Astrocyte (in vitro differentiated cells and primary cell): Measurements from ENCODE around the gene RNF7. TPM values are rescaled to one million over a fixed set of nuclear protein-coding genes. Genes with fewer than 3 reads are reported as not detected.

Experiments used
- DNase-seq: peaks from one replicate; pipeline ENCODE4 v3.0.0-alpha.2; 2010; ENCODE audit warnings: low read depth
- FAIRE-seq: peaks from 2 replicates; lab custom pipeline; 2011; peaks lifted over from hg19 to GRCh38; lab: Jason Lieb, UNC
- H2AFZ ChIP-seq: 2 replicates; pipeline ENCODE4 v1.6.0; 2012; ENCODE audit warnings: low read depth, low read length, inconsistent platforms
- H3K27ac ChIP-seq: 2 replicates; pipeline ENCODE4 v1.5.1; 2011; ENCODE audit warnings: low read depth, low read length, inconsistent platforms
- H3K27me3 ChIP-seq: 2 replicates; pipeline ENCODE4 v1.6.0; 2011; ENCODE audit warnings: low read length, inconsistent platforms; ENCODE audit not compliant: insufficient read depth
- H3K36me3 ChIP-seq: 2 replicates; pipeline ENCODE4 v1.5.1; 2011; ENCODE audit warnings: low read length, inconsistent platforms; ENCODE audit not compliant: insufficient read depth
- H3K4me1 ChIP-seq: 2 replicates; pipeline ENCODE4 v1.5.1; 2011; ENCODE audit warnings: low read length, inconsistent platforms; ENCODE audit not compliant: insufficient read depth
- H3K4me2 ChIP-seq: 2 replicates; pipeline ENCODE4 v1.6.0; 2012; ENCODE audit warnings: low read length, inconsistent platforms
- H3K4me3 ChIP-seq: 2 replicates; pipeline ENCODE4 v1.5.1; 2011; ENCODE audit warnings: low read depth, mild to moderate bottlenecking, low read length, inconsistent platforms; ENCODE audit not compliant: insufficient read depth
- H3K79me2 ChIP-seq: 2 replicates; pipeline ENCODE4 v1.6.0; 2012; ENCODE audit warnings: mild to moderate bottlenecking, low read length, inconsistent platforms; ENCODE audit not compliant: insufficient read depth
- H3K9ac ChIP-seq: 2 replicates; pipeline ENCODE4 v1.6.0; 2012; ENCODE audit warnings: mild to moderate bottlenecking, low read length, inconsistent platforms
- H3K9me3 ChIP-seq: 2 replicates; pipeline ENCODE4 v1.5.1; 2012; ENCODE audit warnings: low read depth, mild to moderate bottlenecking, low read length, inconsistent platforms; ENCODE audit not compliant: insufficient read depth
- H4K20me1 ChIP-seq: 2 replicates; pipeline ENCODE4 v1.6.0; 2012; ENCODE audit warnings: low read length, inconsistent platforms; ENCODE audit not compliant: insufficient read depth
- H3K27ac Mint-ChIP-seq: one replicate; pipeline ENCODE4 v1.8.0; 2021; ENCODE audit warnings: mild to moderate bottlenecking, mixed read lengths; ENCODE audit not compliant: unreplicated experiment
- H3K27me3 Mint-ChIP-seq: one replicate; pipeline ENCODE4 v1.8.0; 2021; ENCODE audit warnings: low read depth, mixed read lengths; ENCODE audit not compliant: unreplicated experiment
- H3K36me3 Mint-ChIP-seq: one replicate; pipeline ENCODE4 v1.8.0; 2021; ENCODE audit warnings: low read depth, mixed read lengths; ENCODE audit not compliant: unreplicated experiment
- H3K4me1 Mint-ChIP-seq: one replicate; pipeline ENCODE4 v1.8.0; 2021; ENCODE audit warnings: low read depth, mixed read lengths; ENCODE audit not compliant: unreplicated experiment
- H3K4me3 Mint-ChIP-seq: one replicate; pipeline ENCODE4 v1.8.0; 2021; ENCODE audit warnings: mild to moderate bottlenecking, moderate library complexity, mixed read lengths; ENCODE audit not compliant: unreplicated experiment
- H3K9me3 Mint-ChIP-seq: one replicate; pipeline ENCODE4 v1.8.0; 2021; ENCODE audit warnings: mild to moderate bottlenecking, mixed read lengths; ENCODE audit not compliant: unreplicated experiment
- EZH2 ChIP-seq: IDR thresholded peaks from 2 replicates; pipeline ENCODE4 v1.6.1; 2012; ENCODE audit warnings: mild to moderate bottlenecking, low read length, inconsistent platforms; ENCODE audit not compliant: insufficient read depth
- total RNA-seq: library from RNA; stranded (reverse); gene quantifications from 2 replicates; pipeline ENCODE4 v1.2.1, GENCODE V29; 2021
- TF ChIP-seq, protein P1 (sequence below): IDR thresholded peaks from 2 replicates; pipeline ENCODE4 v1.5.1; 2011; ENCODE audit warnings: low read depth, mild to moderate bottlenecking, inconsistent platforms, low read length, moderate library complexity; ENCODE audit not compliant: insufficient read depth

RNF7 gene
- total RNA-seq, 1 donor from 2014 or later: 168 TPM

DNA sequence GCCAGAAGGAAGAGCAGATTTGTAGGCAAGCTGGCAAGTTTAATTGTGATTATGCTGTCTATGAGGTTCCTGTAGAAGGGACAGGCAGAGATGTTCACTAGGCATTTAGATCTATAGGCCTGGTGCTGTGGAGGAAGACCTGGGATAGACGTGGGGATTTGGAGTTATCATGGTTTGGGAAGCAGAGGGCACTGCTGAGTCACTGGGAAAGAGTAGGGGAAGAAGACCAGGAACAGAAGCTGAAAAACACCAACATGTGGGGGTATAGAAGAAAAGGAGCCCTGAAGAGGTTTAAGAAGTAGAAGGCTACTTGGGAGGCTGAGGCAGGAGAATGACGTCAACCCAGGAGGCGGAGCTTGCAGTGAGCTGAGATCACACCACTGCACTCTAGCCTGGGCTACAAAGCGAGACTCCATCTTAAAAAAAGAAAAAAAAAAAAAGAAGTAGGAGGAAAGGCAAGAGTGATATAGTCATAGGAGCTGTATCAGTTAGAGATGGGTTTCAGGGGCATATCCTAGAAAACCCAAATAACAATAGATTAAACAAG is 44.4 kb downstream of the RNF7 start:
- Histone ChIP-seq H4K20me1 (no peaks in the 10 kb centered on the region), H3K4me1 (no peaks in the 10 kb centered on the region), H3K9ac (no peak overlapping the region), H3K36me3 (no peaks in the 10 kb centered on the region), H3K4me3 (no peak overlapping the region), H3K9me3 (no peaks in the 10 kb centered on the region), H3K4me2 (no peak overlapping the region), H3K27me3 (no peaks in the 10 kb centered on the region), H2AFZ (no peak overlapping the region), H3K27ac (no peak overlapping the region), H3K79me2 (no peaks in the 10 kb centered on the region)
- H3K4me1 Mint-ChIP-seq: no peaks in the 10 kb centered on the region
- no peak overlapping the region for H3K27ac Mint-ChIP-seq
- H3K27me3 Mint-ChIP-seq: peaks cover 8% of the 10 kb centered on the region
- H3K9me3 Mint-ChIP-seq: no peaks in the 10 kb centered on the region
- FAIRE-seq: peak; percentile 37
- H3K4me3 Mint-ChIP-seq: no peak overlapping the region
- no peak for DNase-seq
- no peak for TF ChIP-seq EZH2
- TF ChIP-seq, protein P1, sequence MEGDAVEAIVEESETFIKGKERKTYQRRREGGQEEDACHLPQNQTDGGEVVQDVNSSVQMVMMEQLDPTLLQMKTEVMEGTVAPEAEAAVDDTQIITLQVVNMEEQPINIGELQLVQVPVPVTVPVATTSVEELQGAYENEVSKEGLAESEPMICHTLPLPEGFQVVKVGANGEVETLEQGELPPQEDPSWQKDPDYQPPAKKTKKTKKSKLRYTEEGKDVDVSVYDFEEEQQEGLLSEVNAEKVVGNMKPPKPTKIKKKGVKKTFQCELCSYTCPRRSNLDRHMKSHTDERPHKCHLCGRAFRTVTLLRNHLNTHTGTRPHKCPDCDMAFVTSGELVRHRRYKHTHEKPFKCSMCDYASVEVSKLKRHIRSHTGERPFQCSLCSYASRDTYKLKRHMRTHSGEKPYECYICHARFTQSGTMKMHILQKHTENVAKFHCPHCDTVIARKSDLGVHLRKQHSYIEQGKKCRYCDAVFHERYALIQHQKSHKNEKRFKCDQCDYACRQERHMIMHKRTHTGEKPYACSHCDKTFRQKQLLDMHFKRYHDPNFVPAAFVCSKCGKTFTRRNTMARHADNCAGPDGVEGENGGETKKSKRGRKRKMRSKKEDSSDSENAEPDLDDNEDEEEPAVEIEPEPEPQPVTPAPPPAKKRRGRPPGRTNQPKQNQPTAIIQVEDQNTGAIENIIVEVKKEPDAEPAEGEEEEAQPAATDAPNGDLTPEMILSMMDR: no peak
- no peaks in the 10 kb centered on the region for H3K36me3 Mint-ChIP-seq

GRCh38 chr3:141783632-141784031 is 45.5 kb downstream of the RNF7 start:
- no peak overlapping the region for H3K27ac Mint-ChIP-seq
- peaks cover 6% of the 10 kb centered on the region for H3K27me3 Mint-ChIP-seq
- H2AFZ ChIP-seq: no peak overlapping the region
- H3K4me3 ChIP-seq: no peak overlapping the region
- no peak overlapping the region for H3K4me3 Mint-ChIP-seq
- no peaks in the 10 kb centered on the region for H3K36me3 ChIP-seq
- no peak overlapping the region for H3K4me2 ChIP-seq
- TF ChIP-seq EZH2: no peak
- TF ChIP-seq, protein P1: no peak
- no peaks in the 10 kb centered on the region for H3K79me2 ChIP-seq
- H3K4me1 ChIP-seq: no peaks in the 10 kb centered on the region
- H3K9ac ChIP-seq: no peak overlapping the region
- H3K27me3 ChIP-seq: no peaks in the 10 kb centered on the region
- no peaks in the 10 kb centered on the region for H3K4me1 Mint-ChIP-seq
- no peaks in the 10 kb centered on the region for H3K9me3 ChIP-seq
- H4K20me1 ChIP-seq: no peaks in the 10 kb centered on the region
- peaks cover 4% of the 10 kb centered on the region for H3K9me3 Mint-ChIP-seq
- no peaks in the 10 kb centered on the region for H3K36me3 Mint-ChIP-seq
- no peak overlapping the region for H3K27ac ChIP-seq
- FAIRE-seq (no peak), DNase-seq (no peak)

- H3K27me3 Mint-ChIP-seq: peaks cover 6% of the 10 kb centered on the region
These were observed 46.0 kb downstream of the RNF7 start for GRCh38 chr3:141784096-141784495.

More at GRCh38 chr3:141784096-141784495, 46.0 kb downstream of the RNF7 start:
- Mint-ChIP-seq H3K27ac (no peak overlapping the region), H3K36me3 (no peaks in the 10 kb centered on the region), H3K4me1 (no peaks in the 10 kb centered on the region), H3K9me3 (peaks cover 4% of the 10 kb centered on the region), H3K4me3 (no peak overlapping the region)
- no peak overlapping the region for H3K4me3 ChIP-seq
- H3K79me2 ChIP-seq: no peaks in the 10 kb centered on the region
- TF ChIP-seq, protein P1: no peak
- TF ChIP-seq EZH2: no peak
- H3K27me3 ChIP-seq: no peaks in the 10 kb centered on the region
- H3K9ac ChIP-seq: no peak overlapping the region
- no peaks in the 10 kb centered on the region for H4K20me1 ChIP-seq
- H2AFZ ChIP-seq: no peak overlapping the region
- no peaks in the 10 kb centered on the region for H3K4me1 ChIP-seq
- DNase-seq: no peak
- H3K4me2 ChIP-seq: no peak overlapping the region
- no peaks in the 10 kb centered on the region for H3K36me3 ChIP-seq
- H3K27ac ChIP-seq: no peak overlapping the region
- no peaks in the 10 kb centered on the region for H3K9me3 ChIP-seq
- no peak for FAIRE-seq
